ENCODE measurements around the gene OTULIN. TPM values are rescaled to one million over a fixed set of nuclear protein-coding genes. Genes with fewer than 3 reads are reported as not detected.

OTULIN gene
- total RNA-seq, 1 donor from 2014 or later: 22.4 TPM

DNA sequence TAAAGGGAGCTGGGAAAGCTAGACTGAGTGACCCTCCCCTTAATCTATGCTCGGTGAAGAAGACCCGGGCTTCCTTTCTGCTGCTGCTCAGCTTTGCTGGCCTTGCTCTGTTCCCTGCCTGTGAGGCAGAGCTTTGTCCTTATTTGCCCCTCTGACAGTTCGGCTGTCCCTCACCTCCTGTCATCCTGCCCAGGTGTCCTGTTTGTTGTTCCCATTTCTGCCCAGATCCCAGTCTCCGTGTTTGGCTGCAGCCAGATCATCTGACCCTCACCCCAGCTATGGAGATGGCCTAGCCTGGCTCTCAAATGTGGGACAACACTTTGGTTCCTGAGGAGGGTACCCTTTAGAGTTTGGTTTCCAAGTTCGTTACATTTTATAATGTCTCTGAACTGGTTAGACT is 20.2 kb downstream of the OTULIN start:
- DNase-seq (ENCODE audit: missing footprints) (no peak), ATAC-seq (peak; percentile 76)
- intact Hi-C loops (cut with DNase I): loop anchor here (2.0 to 5.0 kb wide), 3 partner anchors 42 to 324 kb away; partner anchors contain the start of gene ANKH

DNA sequence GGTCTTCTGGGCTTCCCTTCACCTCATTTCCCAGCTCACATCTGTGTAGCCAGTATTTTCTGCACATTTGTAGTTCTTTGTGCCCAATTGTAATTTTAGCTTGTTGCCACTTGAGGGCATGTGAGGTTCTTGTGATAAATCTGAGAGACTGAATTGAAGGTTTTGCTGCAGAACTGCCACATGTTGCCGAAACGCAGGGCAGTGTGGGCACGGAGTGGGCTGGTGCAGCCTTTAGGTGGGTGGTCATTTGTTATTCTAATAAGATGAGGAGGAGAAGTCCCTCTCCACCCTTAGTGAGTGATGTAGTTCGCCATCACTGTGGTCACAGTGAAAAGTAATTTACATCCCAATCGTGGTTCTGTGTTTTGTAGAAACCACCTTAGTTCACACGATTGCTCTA is 21.2 kb downstream of the OTULIN start:
- intact Hi-C loops (cut with DNase I): loop anchor here (2.0 to 5.0 kb wide), 3 partner anchors 41 to 323 kb away; partner anchors contain the start of gene ANKH
- ATAC-seq (peak; percentile 38), DNase-seq (ENCODE audit: missing footprints) (no peak)

DNA sequence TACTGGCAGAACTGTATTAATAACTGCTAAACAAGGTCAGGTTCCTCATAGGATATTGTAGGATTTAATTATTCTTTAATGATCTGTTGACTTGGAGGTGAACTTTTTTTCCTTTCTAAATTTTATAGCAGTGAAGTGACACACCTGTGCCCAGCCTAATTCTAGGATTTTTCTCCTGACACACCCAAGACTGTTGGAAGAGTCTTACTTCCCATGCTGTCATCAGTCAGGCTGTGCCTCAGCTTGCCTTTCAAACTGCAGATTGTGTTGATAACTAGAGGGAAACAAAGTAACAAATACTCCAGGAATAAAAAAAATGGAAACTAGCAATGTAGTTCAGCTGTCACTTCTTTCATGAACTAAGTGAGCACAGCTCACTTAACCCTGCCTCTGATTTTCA is 22.0 kb downstream of the OTULIN start:
- no peak for ATAC-seq
- intact Hi-C loops (cut with DNase I): loop anchor here (5.0 kb wide), 1 partner anchor 186 kb away; the partner anchor contains the start of gene ANKH
- no peak for DNase-seq (ENCODE audit: missing footprints)

DNA sequence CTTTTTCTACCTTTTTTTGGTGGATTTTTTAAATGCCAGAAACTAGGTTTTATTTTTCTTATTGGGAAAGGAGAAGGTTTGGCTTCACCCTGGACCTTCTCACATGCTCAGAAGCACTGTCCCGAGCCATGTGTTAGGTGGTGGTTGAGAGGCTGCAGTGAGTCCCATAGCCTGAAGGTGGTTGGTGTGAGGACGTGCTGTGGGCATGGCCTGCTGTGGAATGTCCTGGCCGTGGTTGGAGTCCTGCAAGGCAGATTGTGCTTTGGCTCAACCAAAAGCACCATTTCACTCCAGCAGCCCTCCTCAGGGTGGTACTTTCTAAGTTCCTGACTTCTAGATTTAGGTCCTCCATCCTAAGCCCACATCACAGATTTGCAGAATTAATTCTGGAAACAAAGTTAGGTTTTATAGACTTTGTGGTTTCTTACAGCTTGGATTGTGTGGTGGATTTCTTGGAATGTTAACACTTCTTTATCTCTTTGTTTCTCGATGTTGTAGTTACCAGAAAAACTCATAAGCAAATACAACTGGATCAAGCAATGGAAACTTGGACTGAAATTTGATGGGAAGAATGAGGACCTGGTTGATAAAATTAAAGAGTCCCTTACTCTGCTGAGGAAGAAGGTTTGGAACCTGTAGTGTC is 22.6 kb downstream of the OTULIN start:
- DNase-seq (ENCODE audit: missing footprints) (no peak), ATAC-seq (peak; percentile 61)
- intact Hi-C loops (cut with DNase I): loop anchor here (5.0 kb wide), 1 partner anchor 185 kb away; the partner anchor contains the start of gene ANKH

DNA sequence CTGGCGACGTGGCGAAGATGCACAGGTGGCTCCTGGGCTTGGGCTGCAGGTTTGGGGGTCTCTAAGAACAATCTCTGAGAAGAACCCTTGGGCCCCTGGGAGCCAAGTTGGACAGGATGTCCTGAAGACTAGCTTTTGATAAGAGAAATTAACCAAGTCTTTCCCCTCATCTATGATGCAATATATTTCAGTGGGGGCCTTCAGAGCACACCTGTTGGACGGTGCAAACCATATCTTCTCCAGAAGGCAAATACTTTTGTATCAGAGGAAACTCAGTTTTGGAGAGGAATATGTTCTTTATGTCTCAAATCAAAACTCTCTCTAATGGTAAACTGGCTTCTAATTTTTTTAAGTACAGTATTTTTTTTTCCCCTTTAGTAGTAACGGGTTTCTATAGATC is 28.6 kb downstream of the OTULIN start:
- ATAC-seq (no peak), DNase-seq (ENCODE audit: missing footprints) (no peak)
- intact Hi-C loops (cut with DNase I): no loop called here

DNA sequence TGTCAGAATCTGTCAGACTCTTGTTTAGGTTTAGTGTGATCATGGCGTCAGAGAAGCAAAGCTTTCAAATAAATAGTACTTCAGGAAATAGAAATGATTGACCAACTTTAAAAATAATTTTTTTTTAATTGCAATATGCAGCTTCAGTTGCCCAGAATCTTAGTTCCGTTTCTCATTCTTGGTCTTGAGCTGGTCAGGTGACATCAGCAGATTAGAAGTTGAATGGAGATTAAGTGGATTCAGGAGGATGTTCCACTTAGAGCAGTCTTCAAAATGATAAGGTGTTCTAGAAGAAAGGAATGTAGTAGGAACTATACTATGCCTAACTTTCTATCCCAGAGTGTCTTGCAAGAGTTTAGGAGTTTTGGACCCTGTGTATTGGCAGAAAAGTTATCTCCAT is 30.6 kb downstream of the OTULIN start:
- intact Hi-C loops (cut with DNase I): no loop called here
- DNase-seq (ENCODE audit: missing footprints) (no peak), ATAC-seq (no peak)

DNA sequence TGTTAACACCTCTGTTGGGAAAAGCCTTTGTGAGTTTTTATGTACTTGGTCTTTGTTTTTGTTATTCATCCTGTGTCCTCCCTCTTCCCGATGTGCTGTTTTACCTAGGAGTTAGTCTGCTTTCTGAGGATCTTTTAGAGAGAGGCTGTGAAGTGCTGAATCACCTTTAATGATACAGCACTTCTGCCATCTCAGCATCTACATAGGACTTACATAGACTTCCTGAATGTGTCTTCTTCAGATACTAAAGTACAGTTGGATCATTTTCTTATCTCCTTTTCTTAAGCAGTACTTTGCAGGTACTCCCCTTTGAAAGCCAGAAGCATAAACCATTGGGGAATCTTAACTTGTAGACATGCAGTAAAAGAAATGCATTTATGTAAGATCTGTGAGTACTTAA is 31.5 kb downstream of the OTULIN start:
- intact Hi-C loops (cut with DNase I): no loop called here
- ATAC-seq: no peak
- no peak for DNase-seq (ENCODE audit: missing footprints)

DNA sequence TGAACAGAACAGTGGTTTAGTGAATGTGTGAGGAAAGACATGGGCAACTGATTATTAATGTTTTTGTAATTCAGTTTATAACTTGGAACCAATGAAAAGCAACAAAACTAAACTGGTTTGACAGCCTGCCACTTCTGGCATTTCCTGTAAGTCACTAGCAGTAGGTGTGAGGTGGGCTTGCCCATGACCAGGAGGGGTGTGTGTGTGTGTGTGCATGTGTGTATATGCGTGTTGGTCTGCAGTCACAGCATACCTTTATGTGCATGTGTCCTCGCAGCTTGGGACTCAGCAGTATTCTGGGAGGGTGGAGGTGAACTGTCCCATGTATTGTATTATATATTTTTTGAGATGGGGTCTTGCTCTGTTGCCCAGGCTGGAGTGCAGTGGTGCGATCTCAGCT is 32.3 kb downstream of the OTULIN start:
- DNase-seq (ENCODE audit: missing footprints) (no peak), ATAC-seq (no peak)
- intact Hi-C loops (cut with DNase I): no loop called here

DNA sequence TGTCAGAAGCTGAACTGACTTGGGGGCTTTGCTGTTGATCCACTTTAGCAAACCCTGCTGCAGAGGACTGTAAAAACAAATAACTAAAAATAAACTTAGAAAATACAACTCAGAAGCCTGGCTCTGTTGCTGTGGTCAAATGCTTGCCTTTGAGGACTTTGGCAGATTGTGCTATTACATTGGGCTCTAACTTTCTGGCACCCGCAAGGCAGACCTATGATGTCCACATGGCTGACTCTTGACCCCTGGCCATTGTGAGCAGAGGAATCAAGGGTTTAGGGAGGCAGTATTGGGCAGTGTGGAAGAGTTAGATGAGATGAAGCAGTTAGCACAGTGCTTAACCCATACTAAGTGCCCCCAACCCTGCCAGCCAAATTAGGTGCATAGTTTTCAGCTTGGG is 34.0 kb downstream of the OTULIN start:
- no peak for ATAC-seq

DNA sequence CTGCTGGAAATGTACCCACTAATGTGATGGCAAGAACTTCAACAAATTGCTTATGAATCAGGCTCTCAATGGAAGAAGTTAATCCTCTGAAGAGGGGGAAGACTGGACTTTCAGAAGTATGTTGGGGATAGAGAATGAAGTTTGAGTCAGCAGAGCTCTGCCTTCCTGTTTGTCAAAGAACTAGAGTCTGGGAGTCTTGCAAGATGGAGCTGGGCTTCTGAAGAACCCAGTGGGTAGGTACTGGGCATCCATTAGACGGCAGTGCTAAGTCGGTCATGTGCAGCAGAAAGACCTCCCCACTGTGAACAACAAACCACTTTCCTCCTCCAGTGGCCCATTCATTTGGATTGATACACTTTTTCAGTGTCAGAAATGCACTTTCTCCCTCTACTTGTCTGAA is 34.6 kb downstream of the OTULIN start:
- intact Hi-C loops (cut with DNase I): no loop called here
- ATAC-seq: no peak
- no peak for DNase-seq (ENCODE audit: missing footprints)

More for the DNA sequence above, 34.0 kb downstream of the OTULIN start:
- intact Hi-C loops (cut with DNase I): no loop called here
- DNase-seq (ENCODE audit: missing footprints): no peak

DNA sequence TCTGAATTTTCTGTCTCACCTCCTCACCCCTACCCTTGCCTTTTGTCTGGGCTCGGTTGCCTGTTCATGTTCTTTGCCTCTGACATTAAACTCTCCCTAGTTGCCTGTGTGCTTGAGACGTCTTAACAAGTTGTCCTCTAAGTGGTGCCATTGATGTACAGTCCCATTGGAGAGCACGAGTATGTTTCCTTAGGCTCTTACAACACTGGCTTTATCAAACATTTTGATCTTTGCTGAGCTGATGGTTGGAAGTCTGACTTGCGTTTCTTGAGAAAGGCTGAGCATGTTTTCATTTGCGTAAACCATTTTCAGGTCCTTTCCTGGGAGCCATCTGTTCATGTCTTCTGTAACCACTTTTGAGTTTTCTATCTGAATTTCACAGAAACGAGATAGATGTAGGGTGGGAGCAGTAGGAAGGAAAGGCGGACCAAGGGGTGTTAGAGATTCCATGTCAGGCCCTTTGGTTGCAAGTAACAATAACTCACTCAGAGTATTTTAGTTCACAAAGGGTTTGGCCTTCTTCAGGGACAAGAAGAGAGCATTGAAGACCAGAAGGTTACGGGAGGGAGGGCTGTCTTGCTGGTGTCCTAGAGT is 35.4 kb downstream of the OTULIN start:
- ATAC-seq (no peak), DNase-seq (ENCODE audit: missing footprints) (no peak)
- intact Hi-C loops (cut with DNase I): no loop called here

DNA sequence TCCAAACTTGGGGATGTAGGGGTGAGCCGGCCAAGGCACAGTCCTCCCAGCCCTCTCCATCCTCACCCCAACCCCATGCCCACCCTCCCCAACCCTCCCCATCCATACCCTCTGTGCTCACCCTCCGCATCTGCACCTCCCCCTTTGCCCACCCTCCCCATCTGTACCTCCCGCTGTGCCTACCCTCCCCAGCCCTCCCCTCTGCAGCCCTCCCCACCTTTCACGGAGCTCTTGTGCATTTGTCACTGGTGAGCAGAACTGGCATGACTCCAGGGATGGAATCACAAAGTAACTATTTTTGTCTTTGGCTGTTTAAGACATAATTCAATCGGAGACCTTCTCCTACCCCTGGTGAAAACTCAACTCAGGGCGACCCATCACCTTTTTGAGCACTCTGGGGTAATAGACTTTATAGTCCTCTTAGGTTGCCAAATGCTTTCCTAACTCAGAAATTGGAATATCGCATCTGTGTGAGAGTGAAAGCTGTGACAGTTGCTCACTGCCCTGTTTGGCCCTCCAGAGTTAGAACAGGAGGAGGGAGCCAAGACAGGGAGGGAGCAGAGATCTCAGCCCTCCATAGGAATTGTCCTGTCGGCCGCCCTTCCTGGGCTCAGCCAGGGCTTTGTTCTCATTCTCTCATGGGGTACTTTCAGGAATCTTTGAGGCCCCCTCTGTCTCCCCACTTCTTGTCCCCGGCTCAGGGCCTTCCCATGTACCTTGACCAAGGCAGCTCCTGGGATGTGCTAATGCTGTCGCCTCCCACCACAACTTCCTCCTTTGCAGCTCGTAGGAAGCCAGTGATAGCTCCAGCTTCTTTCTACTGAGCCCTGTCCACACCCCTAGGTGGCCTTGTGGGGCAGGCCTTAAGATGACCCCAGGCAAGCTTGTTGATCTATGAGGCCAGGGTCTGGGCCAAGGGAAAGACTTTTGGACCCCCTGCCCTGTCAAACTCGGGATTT is 36.2 kb downstream of the OTULIN start:
- intact Hi-C loops (cut with DNase I): no loop called here
- ATAC-seq (peak; percentile 74), DNase-seq (ENCODE audit: missing footprints) (no peak)

DNA sequence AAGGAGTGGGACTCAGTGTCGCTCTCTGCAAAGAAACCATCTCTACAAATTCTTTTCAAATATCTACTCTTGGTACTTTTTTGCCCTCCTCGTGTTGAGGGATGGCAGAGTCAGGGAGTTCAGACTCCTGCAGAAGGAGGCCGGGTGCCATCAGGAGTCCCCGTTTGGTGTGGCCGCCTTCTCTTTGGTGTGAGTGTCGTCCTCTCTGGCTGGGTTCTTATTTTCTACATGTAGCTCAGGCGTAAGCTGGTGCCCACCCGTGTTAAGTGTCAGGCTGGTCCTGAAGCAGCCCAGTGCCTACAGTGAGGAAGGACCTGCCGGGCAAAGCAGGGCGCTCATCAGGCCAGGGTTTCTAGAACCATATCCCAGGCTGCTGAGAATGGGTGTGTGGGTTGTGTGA is 37.0 kb downstream of the OTULIN start:
- no peak for ATAC-seq
- intact Hi-C loops (cut with DNase I): no loop called here

DNA sequence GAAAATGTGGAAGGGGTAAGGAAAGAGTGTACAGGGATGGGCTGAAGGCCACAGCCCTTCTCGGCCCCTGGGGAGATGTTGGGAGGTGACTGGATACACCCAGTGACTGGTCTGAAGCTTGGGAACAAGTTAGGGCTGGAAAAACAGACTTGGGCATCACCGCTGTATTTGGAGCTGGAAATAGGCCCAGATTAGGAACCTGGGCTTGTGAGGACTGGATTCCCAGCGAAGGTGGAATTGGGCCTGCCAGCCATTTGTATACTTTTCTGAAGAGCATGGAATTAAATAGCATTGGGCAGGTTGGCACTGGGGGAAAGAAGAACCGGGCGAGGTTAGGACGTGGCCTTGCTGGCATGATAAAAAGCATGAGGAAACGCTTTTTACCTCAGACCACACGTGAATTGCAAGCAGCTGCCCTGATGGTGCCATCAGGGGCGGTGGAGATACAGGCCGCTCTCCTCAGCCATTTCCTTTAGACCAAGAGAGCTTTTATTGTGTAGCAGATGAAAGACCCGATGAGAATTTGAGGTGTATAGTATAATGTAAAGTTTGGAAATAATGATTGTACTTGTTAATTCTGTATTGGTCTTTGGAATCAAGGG is 37.8 kb downstream of the OTULIN start:
- DNase-seq (ENCODE audit: missing footprints) (no peak), ATAC-seq (no peak)
- intact Hi-C loops (cut with DNase I): no loop called here

More for the DNA sequence above, 37.0 kb downstream of the OTULIN start:
- no peak for DNase-seq (ENCODE audit: missing footprints)

DNA sequence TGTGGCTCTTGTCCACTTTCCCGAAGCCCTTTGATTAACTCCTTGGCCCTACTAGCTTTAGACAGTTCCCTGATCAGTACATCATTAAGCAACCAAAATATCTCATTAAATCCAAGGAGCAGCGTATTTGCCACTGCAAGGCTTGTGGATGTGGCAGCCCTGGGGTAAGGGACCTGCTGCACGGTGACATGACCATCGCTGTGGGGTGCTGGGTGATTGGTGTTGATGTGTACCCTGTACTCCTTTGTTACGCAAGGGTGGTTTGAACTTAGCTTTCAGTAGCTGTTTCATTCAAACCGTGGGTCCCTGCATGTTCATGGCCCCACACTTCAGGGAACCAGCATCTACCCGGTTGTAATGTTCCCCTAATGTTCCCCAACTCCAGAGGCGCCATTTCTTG is 41.0 kb downstream of the OTULIN start:
- no peak for DNase-seq (ENCODE audit: missing footprints)
- no peak for ATAC-seq
- intact Hi-C loops (cut with DNase I): no loop called here

DNA sequence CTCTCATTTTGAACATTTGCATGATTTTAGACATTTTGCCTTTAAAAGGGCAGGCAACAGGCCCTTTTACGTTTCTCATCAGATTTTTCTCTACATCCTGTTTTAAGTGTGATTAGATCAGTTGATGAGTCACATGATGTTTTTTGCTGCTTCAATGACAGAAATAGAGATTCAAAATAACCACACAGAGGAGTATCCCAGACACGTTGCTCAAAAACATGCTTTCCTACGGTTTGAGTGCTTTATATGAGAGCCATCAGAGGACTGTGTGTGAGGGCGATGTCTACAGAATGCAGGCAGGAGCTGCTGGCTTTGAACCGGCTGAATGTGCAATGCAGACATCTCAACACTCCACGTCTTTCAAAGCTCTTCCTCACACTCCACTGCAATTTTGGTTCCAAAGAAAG is 42.1 kb downstream of the OTULIN start:
- intact Hi-C loops (cut with DNase I): no loop called here
- no peak for DNase-seq (ENCODE audit: missing footprints)
- no peak for ATAC-seq

DNA sequence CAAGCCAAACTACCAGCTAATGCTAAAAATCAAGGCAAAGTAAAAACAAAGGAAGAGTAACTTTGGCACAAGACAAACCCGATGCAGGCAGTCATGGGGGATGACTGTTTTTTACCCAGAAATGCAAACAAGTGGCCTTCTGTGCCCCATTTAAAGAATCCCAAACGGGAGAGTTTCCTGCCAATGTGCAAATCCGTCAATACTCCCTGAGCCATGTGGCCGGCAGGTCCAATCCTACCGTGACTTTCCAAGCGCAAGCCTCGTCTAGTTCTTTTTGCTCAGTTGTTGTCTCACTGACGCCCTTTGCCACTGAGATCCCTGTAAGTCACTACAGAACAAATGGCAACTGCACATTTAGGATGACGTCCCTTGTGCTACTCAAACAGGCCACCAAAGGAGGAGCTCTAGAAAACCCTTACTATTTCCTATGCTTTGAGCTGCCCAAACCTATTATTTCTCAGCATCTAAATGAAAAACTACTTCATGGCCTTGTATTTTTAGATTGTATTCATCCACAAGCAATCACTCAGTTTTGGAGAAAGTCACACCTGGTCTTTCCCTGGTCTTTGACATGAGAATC is 43.4 kb downstream of the OTULIN start:
- no peak for ATAC-seq
- intact Hi-C loops (cut with DNase I): no loop called here

DNA sequence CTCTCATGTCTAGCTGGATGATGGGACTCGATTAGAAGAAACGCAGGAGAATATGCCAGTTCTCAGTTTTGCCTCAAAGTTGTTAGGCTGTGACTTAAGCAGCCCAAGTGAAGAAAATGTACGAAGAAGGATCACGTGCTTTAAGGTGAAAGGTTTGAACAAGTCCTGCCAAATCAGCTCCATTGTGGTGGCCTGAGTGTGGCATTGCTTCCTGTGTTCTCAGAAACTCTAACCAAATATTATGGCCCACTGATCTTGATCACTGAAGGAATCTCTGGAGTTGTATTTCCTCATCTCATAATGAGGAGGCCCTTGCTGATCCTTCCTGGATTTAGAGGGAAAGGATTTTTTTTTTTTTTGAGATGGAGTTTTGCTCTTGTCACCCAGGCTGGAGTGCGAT is 44.0 kb downstream of the OTULIN start:
- intact Hi-C loops (cut with DNase I): no loop called here
- no peak for ATAC-seq
- no peak for DNase-seq (ENCODE audit: missing footprints)

More for the DNA sequence above, 43.4 kb downstream of the OTULIN start:
- DNase-seq (ENCODE audit: missing footprints): no peak
